Subcutaneous adipose tissue (tissue), 4 donors: ENCODE data around the gene C3orf49. TPM values are rescaled to one million over a fixed set of nuclear protein-coding genes. Genes with fewer than 3 reads are reported as not detected.

ENCODE experiments used
- total RNA-seq, 4 donors: library from RNA; depleted of rRNA; stranded (reverse); fragments of >200 nt; gene quantifications; one replicate each; pipeline ENCODE4 v1.1.0, GENCODE V29; 2016
- TF ChIP-seq, protein P1 (sequence below): fragments of 450-650 bp; IDR thresholded peaks from one replicate; pipeline ENCODE4 v1.5.1; 2016; ENCODE audit warnings: low read depth, mild to moderate bottlenecking, control low read depth, antibody characterized with exemption, moderate library complexity

Gene C3orf49
- total RNA-seq, 4 donors from 2014 or later = not detected

DNA sequence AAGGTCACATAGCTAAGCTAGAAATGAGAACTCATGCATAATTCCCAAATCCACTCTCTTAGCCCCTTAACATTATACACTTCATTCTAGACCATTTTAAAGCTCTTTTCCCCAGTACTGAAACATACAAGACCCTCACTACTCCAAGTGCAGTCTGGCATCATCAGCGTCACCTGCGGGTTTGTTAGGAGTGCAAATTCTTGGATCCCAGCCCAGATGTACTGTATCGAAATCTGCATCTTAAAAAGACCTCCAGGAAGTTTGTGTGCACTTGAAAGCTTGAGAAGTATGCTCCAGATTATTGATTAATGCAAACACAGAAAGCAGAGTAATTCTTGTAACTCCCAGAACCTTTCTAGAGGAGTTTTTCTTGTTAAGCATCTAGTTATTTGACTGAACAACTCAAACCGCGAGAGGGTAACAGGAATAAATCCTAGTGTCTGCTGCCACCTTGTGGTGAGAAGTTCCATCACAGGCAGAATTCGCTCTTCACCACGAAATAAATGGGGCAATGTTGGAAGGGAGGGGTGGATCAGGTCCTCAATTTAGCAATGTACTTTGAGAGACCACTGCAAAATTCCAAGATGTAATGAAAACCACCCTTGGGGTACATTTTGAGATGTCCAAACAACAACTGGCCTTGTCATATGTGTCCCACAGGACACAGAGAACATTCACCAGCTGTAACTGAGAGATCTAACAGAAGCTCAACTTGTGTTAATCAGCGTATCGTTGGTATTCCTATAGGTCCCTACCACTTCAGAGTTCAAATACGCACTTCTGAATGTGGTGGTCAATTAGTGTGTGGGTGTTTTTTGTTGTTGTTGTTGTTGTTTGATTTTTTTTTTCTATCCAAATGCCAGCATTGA is 583 bp upstream of the C3orf49 start:
- TF ChIP-seq, protein P1, sequence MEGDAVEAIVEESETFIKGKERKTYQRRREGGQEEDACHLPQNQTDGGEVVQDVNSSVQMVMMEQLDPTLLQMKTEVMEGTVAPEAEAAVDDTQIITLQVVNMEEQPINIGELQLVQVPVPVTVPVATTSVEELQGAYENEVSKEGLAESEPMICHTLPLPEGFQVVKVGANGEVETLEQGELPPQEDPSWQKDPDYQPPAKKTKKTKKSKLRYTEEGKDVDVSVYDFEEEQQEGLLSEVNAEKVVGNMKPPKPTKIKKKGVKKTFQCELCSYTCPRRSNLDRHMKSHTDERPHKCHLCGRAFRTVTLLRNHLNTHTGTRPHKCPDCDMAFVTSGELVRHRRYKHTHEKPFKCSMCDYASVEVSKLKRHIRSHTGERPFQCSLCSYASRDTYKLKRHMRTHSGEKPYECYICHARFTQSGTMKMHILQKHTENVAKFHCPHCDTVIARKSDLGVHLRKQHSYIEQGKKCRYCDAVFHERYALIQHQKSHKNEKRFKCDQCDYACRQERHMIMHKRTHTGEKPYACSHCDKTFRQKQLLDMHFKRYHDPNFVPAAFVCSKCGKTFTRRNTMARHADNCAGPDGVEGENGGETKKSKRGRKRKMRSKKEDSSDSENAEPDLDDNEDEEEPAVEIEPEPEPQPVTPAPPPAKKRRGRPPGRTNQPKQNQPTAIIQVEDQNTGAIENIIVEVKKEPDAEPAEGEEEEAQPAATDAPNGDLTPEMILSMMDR = no peak

DNA sequence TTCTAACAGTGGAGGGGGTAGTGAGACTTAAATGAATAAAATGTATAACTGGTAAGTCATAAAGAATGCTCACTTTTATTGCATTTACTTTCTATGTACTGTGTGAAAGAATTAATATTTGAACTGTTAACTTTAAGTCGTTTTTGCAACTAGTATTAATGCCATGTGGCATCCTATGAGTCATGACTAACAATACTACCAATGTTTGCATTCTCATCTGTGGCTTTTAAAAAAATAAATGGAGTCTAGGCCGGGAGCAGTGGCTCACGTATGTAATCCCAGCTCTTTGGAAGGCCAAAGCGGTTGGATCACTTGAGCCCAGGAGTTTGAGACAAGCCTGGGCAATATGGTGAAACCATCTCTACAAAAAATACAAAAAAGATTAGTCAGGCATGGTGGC is 5.2 kb downstream of the C3orf49 start:
- TF ChIP-seq, protein P1 = no peak

DNA sequence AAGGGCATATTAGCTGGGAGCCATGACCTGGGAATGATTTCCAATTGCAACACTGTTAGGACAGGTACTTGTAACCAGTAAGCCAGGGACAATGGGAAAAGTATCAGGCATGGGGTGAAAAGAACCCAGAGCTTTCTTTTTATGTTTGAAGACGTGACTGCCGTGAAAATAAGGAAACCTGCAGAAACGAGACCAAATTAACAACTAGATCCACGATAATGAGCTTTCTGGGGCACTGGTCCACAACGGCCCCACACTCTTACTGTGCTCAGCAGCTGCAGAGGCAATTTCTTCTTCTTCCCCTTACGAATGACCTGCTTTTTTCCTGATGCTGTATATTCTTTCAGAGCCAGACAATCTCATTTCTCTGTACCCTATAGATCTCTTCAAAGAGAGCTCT is 11.4 kb downstream of the C3orf49 start:
- TF ChIP-seq, protein P1 = no peak

DNA sequence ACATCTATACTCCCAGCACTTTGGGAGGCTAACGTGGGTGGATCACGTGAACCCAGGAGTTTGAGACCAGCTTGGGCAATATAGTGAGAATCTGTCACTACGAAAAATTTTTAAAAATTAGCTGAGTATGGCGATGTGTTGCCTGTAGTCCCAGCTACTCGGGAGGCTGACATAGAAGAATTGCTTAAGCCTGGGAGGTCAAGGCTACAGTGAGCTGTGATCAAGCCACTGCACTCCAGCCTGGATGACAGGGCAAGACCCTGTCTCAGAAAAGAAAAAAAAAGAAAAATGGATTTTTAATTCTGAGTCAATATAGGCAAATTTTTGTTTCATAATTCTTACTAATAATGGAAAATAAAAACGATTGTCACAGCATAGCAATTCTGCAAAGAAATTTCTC is 13.3 kb downstream of the C3orf49 start:
- TF ChIP-seq, protein P1 = no peak

DNA sequence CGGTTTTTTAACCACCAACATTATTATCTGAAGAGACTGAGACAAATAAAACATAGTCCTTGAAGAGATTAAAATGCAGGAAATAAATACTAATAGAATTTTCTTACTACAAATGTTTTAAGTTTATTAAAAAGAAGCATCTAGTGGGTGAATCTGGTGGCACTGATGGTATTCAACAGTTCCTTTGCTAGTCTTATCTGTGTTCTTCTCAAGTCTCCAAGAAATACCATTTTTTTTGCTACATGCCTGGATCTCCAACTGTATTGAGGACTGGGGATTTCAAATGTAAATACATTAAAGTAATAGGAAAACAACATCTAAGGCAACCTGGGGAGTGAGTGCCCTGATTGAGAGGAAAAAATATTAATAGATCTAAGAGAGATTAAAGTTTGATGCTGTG is 22.6 kb downstream of the C3orf49 start:
- TF ChIP-seq, protein P1 = no peak

DNA sequence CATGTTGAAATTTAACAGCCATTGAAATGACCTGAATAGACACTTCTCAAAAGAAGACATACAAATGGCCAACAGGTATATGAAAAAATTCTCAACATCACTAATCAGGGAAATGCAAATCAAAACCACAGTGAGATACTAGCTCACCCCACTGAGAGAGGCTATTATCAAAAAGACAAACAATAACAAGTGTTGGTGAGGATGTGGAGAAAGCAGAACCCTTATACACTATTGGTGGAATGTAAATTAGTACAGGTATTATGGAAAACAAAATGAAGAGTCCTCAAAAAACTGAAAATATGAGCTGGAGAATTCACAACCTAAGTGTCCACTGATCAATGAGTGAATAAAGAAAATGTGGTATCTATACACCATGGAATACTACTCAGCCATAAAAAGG is 23.0 kb downstream of the C3orf49 start:
- TF ChIP-seq, protein P1 = no peak

DNA sequence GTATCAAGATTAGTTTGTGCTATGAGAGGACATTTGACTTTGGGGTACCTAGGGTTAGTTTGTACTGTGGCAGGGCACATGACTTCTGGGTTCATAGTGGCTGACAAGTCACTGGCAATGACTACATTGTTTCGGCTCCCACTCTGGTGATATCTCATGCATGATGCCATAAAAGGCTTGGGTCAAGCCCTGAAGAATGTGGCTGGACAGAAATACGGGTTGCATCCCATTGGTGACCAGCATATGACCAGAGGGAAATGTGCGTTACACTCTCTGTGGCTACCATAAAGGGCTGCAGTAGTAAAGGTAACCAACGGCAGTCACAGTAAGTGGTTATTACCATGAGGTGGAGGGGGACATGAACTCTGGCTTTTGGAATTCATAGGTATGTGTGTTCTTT is 26.1 kb downstream of the C3orf49 start:
- TF ChIP-seq, protein P1 = no peak
